GM18951 (cell line): ENCODE measurements around the gene MOCS3.

Source experiments
- POLR2A ChIP-seq: IDR thresholded peaks from 4 replicates; pipeline ENCODE4 v1.6.1; 2011; ENCODE audit warnings: mild to moderate bottlenecking; ENCODE audit not compliant: insufficient read length, insufficient read depth; ENCODE audit errors: extremely low read depth
- in situ Hi-C: fragments of 300-500 bp; cut with MboI; formaldehyde crosslinking; loops from one replicate; pipeline ENCODE4 v1.12.0; 2022; ENCODE audit warnings: low sequenced_read_pairs, mixed read lengths, inconsistent platforms; ENCODE audit not compliant: unreplicated experiment

MOCS3 gene

GRCh38 chr20:50980071-50980681, 21.6 kb downstream of the MOCS3 start:
- in situ Hi-C loops, result loop anchor here (10.0 kb wide), 1 partner anchor 345 kb away; no protein-coding TSS in a partner anchor
- TF ChIP-seq POLR2A, result no peak

GRCh38 chr20:50980851-50981713, 22.5 kb downstream of the MOCS3 start:
- in situ Hi-C loops, result loop anchor here (10.0 kb wide), 1 partner anchor 344 kb away; no protein-coding TSS in a partner anchor
- TF ChIP-seq POLR2A, result no peak

DNA sequence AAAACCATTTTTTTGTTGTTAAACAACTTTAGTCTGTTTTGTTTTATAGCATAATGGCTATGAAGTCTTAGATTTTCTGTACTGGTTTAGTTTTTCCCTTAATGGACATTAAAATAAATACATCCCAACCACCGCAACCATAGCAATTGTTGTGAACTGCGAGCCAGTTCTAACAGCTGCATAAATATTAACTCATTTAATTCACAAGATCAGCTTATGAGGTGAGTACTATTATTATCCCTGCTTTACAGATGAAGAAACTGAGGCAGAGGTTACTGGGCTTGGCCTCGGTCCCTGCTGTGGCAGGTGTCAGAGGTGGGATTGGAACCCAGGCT, 23.1 kb downstream of the MOCS3 start:
- in situ Hi-C loops, result loop anchor here (10.0 kb wide), 1 partner anchor 343 kb away; no protein-coding TSS in a partner anchor
- TF ChIP-seq POLR2A, result no peak

DNA sequence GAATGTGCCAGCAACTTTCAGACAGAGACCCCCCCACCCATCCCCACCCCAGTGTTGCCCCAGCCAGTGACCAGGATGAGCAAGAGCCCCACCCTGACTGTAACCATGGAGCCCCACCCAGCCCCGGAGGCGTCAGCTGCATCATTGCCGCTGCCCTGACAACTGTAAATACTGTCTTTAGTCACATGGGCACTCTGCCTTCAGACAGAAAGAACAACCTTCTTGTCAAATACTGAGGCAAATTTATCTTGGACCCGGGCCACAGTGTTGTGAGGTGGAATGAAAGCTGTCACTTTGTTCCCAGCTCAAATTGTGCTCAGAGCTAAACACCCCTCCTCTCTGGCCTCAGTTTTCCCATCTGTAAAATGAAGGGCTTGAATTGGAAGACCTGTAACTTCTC, 23.7 kb downstream of the MOCS3 start:
- in situ Hi-C loops, result loop anchor here (10.0 kb wide), 1 partner anchor 342 kb away; no protein-coding TSS in a partner anchor

GRCh38 chr20:50983321-50983720, 24.7 kb downstream of the MOCS3 start:
- no peak for TF ChIP-seq POLR2A
- in situ Hi-C loops, result loop anchor here (10.0 kb wide), 1 partner anchor 341 kb away; no protein-coding TSS in a partner anchor

More for the DNA sequence above, 23.7 kb downstream of the MOCS3 start:
- TF ChIP-seq POLR2A, result no peak

GRCh38 chr20:50987493-50988210, 29.0 kb downstream of the MOCS3 start:
- TF ChIP-seq POLR2A, result no peak
- in situ Hi-C loops, result loop anchor here (10.0 kb wide), 1 partner anchor 337 kb away; no protein-coding TSS in a partner anchor

GRCh38 chr20:50991076-50991475, 32.5 kb downstream of the MOCS3 start:
- in situ Hi-C loops, result no loop called here
- no peak for TF ChIP-seq POLR2A

DNA sequence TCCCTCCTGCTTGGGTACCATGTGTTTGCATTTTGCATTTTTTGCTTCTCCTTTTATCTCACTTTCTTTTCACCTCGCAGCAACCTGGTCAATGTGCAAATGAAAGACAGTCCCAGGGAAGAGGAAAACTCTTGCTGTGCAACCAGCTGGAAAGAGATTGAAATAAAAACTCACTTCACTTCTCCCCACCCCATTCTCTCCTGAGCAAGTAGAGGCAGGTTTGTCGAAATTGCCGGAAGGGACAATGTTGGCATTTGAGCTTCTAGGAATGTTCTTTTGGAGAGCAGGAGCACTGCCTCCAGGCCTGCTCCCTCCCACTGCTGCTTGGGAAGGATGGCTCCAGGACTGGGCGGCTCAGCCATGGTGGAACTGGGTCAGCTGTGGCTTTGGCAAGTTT, 33.7 kb downstream of the MOCS3 start:
- in situ Hi-C loops, result no loop called here
- no peak for TF ChIP-seq POLR2A

DNA sequence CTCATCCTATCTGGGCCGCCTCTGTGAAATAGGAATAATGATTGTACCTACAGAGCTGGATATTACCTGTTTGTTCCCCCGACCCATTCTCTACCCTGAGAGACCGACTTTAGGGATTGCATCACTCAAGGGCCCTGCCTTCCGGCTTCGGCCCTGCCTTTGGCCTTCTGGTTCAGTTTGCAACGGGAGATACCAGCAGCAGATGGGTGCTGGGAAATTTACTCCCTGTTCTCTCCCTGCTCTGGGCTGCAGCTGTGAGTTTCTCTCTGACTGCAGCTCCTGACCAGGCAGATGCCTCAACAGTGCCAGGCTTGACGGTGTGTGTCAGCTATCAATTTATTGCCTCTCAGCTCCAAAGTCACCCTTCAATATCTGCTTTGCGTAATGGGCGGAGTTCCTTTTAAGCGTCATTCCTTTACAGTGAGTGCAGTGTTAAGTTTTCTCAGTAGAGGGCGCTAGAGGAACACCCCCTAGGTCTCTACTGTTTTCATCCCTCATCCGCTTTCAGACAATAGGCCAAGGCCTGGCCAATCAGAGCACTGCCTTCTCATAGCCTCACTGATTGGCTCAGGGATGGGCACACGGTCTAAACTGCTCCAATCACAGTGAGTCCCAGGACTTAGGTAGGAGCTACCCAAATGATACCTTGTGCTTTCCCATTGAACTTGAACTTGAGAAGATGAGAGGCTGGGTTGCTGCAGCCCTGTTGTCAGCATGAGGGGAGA, 34.3 kb downstream of the MOCS3 start:
- in situ Hi-C loops, result no loop called here
- no peak for TF ChIP-seq POLR2A

DNA sequence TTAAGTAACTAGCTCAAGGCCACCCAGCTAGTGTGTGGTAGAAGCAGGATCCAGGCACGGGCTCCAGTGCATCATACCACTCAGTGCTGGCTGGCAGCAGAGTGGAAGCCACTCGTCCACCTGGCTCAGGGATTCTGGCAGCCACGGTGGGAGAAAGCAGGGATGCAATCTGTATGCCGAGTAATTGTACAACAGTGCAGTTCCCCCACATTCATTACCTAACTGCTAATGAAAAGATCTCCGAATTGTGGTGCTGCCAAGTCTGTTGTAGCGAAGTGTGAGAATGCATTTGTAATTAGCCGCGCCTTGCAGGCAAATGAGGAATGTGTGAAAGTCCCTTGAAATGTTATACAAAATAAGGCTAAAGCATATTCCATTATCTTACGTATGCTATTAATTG, 35.3 kb downstream of the MOCS3 start:
- in situ Hi-C loops, result no loop called here
- no peak for TF ChIP-seq POLR2A

DNA sequence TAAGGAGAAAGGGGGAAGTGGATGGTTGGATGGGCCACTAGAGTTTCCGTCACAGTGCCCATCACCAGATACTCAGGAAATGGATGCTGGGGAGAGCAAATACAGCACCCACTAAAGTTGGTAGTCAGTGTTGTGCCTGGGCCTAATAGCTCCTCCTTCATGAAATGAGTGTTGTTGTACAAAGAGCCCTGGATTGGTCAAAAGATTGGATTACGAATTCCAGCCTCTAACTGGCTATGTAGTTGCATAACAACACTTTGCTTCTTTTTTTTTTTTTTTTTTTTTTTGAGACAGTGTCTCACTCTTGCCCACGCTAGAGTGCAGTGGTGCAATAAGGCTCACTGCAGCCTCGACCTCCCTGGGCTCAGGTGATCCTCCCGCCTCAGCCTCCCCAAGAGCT, 36.9 kb downstream of the MOCS3 start:
- in situ Hi-C loops, result no loop called here
- TF ChIP-seq POLR2A, result no peak

- TF ChIP-seq POLR2A, result no peak
- in situ Hi-C loops, result no loop called here
Measured at GRCh38 chr20:50996901-50997865, 38.6 kb downstream of the MOCS3 start.

DNA sequence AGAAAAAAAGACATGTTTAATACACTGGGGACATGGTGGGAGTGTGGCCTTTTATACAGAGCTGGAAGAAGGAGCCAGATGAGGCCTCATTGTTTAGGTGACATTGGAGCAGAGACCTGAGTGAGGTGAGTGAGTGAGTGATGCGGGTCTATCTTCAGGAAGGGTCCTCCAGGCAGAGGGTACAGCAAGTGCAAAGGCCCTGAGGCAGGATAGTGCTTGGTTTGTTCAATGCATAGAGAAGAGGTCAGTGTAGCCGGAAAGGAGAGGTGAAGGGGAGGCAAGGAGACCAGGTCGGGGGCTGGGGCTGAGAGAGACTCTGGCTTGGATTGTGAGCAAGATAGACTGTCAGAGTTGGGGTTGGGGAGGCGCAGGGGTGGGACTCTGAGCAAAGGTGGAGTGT, 40.7 kb downstream of the MOCS3 start:
- in situ Hi-C loops, result no loop called here

More for the DNA sequence above, 40.7 kb downstream of the MOCS3 start:
- TF ChIP-seq POLR2A, result no peak
